HepG2 (cell line): Measurements from ENCODE around the gene PIANP. TPM values are rescaled to one million over a fixed set of nuclear protein-coding genes. Genes with fewer than 3 reads are reported as not detected.

Experiments used
- ATAC-seq: fragments of 200-7000 bp; cut with Tn5 transposase; 3 replicates; pipeline ENCODE4 v1.9.1; 2020; ENCODE audit warnings: mild to moderate bottlenecking, moderate library complexity
- BruUV-seq: library from RNA; stranded (reverse); fragments of 400-500 nt; replicated peaks from 2 replicates; lab custom pipeline; 2021; lab: Mats Ljungman, UMichigan
- CTCF ChIA-PET: fragments of 300-600 bp; formaldehyde crosslinking; extraction: SDS; loops from one replicate; lab custom pipeline; 2021; ENCODE audit warnings: low total read pairs, inconsistent platforms, low intra/inter-chr PET ratio; lab: Yijun Ruan, JAX
- POLR2A ChIA-PET: fragments of 350-600 bp; sonication (Branson Sonifier 250); formaldehyde crosslinking; loops from one replicate; lab custom pipeline; 2020; ENCODE audit warnings: antibody characterized with exemption, inconsistent platforms; lab: Yijun Ruan, JAX
- DNase-seq: peaks from one replicate; pipeline ENCODE4 v3.0.0-alpha.2; 2015; ENCODE audit warnings: low spot score
- FAIRE-seq: peaks from 3 replicates; lab custom pipeline; 2011; peaks lifted over from hg19 to GRCh38; lab: Jason Lieb, UNC
- H2AFZ ChIP-seq: one replicate; pipeline ENCODE4 v1.6.1; 2011; ENCODE audit warnings: low read length, inconsistent platforms
- H3K27ac ChIP-seq: fragments of 300-600 bp; 3 replicates; pipeline ENCODE4 v1.8.0; 2011; ENCODE audit warnings: mixed run types, mild to moderate bottlenecking, mixed read lengths, low read length, inconsistent platforms; ENCODE audit not compliant: insufficient read depth; ENCODE audit errors: extremely low read length
- H3K27me3 ChIP-seq, 2 experiments: fragments of 200-600 bp in 1 of 2; 2 replicates in 1 of 2; 3 replicates in 1 of 2; pipeline versions ENCODE4 v1.6.0 to v1.8.0; 2011; ENCODE audit warnings: low read length in 2 of 2, mild to moderate bottlenecking in 2 of 2, moderate library complexity in 2 of 2, inconsistent platforms in 1 of 2; ENCODE audit not compliant: insufficient read depth in 2 of 2, control insufficient read depth in 1 of 2
- H3K36me3 ChIP-seq, 2 experiments: fragments of 200-600 bp in 1 of 2; replicated peaks in 1 of 2; 2 replicates in 1 of 2; 3 replicates in 1 of 2; pipeline versions ENCODE4 v1.5.1 to v1.8.0; 2011; ENCODE audit warnings: low read length in 2 of 2, inconsistent platforms in 1 of 2; ENCODE audit not compliant: insufficient read depth in 2 of 2, control insufficient read depth in 1 of 2
- H3K4me1 ChIP-seq: 2 replicates; pipeline ENCODE4 v1.5.1; 2012; ENCODE audit warnings: low read length, inconsistent platforms; ENCODE audit not compliant: insufficient read depth
- H3K4me2 ChIP-seq: 2 replicates; pipeline ENCODE4 v1.6.0; 2011; ENCODE audit warnings: low read depth, low read length, inconsistent platforms
- H3K4me3 ChIP-seq, 3 experiments: fragments of 200-600 bp in 1 of 3; sonication (generic), shearing (Covaris generic) in 1 of 3; replicated peaks in 1 of 3; 2 replicates each; pipeline ENCODE4 v1.5.1; 2011 to 2016; ENCODE audit warnings: low read length in 3 of 3, inconsistent platforms in 2 of 3, low read depth in 2 of 3, mild to moderate bottlenecking in 2 of 3, control low read depth in 1 of 3, mixed read lengths in 1 of 3; ENCODE audit not compliant: insufficient read depth in 1 of 3
- H3K79me2 ChIP-seq: one replicate; pipeline ENCODE4 v1.6.1; 2011; ENCODE audit warnings: low read length, inconsistent platforms; ENCODE audit not compliant: insufficient read depth
- H3K9ac ChIP-seq: 2 replicates; pipeline ENCODE4 v1.6.0; 2011; ENCODE audit warnings: mild to moderate bottlenecking, low read depth, low read length, inconsistent platforms; ENCODE audit not compliant: insufficient read depth
- H3K9me3 ChIP-seq: 2 replicates; pipeline ENCODE4 v1.5.1; 2012; ENCODE audit warnings: mild to moderate bottlenecking, low read length
- H4K20me1 ChIP-seq: 2 replicates; pipeline ENCODE4 v1.6.0; 2011; ENCODE audit warnings: inconsistent platforms, mild to moderate bottlenecking, low read length, moderate library complexity; ENCODE audit not compliant: insufficient read depth
- CCDC6 ChIP-seq: sonication (generic); formaldehyde crosslinking; IDR thresholded peaks from 2 replicates; pipeline ENCODE4 v1.8.1; 2022; ENCODE audit warnings: mild to moderate bottlenecking, missing genetic modification reagents, moderate library complexity
- EED ChIP-seq: sonication (generic); formaldehyde crosslinking; IDR thresholded peaks from 2 replicates; pipeline ENCODE4 v1.5.0; 2020; ENCODE audit warnings: mild to moderate bottlenecking, missing genetic modification reagents
- MXI1 ChIP-seq: IDR thresholded peaks from 3 replicates; pipeline ENCODE4 v1.6.1; 2012; ENCODE audit warnings: low read depth, low read length, inconsistent platforms, borderline replicate concordance
- NRL ChIP-seq: sonication (generic); formaldehyde crosslinking; IDR thresholded peaks from 2 replicates; pipeline ENCODE4 v1.5.0; 2020; ENCODE audit warnings: missing genetic modification reagents, mild to moderate bottlenecking, moderate library complexity, borderline replicate concordance
- REL ChIP-seq: sonication (generic); formaldehyde crosslinking; conservative IDR thresholded peaks from 2 replicates; pipeline ENCODE4 v1.8.0; 2022; ENCODE audit warnings: mild to moderate bottlenecking, missing genetic modification reagents, moderate library complexity
- RFX5 ChIP-seq: IDR thresholded peaks from 2 replicates; pipeline ENCODE4 v1.6.1; 2011; ENCODE audit warnings: low read depth, low read length, improper control_type of control experiment
- SMAD9 ChIP-seq: sonication (generic); formaldehyde crosslinking; IDR thresholded peaks from 2 replicates; pipeline ENCODE4 v1.5.1; 2020; ENCODE audit warnings: mild to moderate bottlenecking, missing genetic modification reagents
- YEATS2 ChIP-seq: sonication (generic); formaldehyde crosslinking; IDR thresholded peaks from 2 replicates; pipeline ENCODE4 v1.4.0; 2020; ENCODE audit warnings: missing genetic modification reagents, borderline replicate concordance
- ZFP82 ChIP-seq: sonication (generic); formaldehyde crosslinking; IDR thresholded peaks from 2 replicates; pipeline ENCODE4 v1.5.1; 2020; ENCODE audit warnings: mild to moderate bottlenecking, missing genetic modification reagents, borderline replicate concordance
- ZNF547 ChIP-seq: sonication (generic); formaldehyde crosslinking; IDR thresholded peaks from 2 replicates; pipeline ENCODE4 v1.5.1; 2020; ENCODE audit warnings: mild to moderate bottlenecking, missing genetic modification reagents
- ZNF883 ChIP-seq: sonication (generic); formaldehyde crosslinking; IDR thresholded peaks from 2 replicates; pipeline ENCODE4 v1.5.1; 2020; ENCODE audit warnings: mild to moderate bottlenecking, missing genetic modification reagents; ENCODE audit errors: not compliant biosample characterization
- WGBS: methylation state at CpG from one replicate; pipeline ENCODE4 v1.1.6; 2017; ENCODE audit warnings: low lambda C conversion rate; 5-methylcytosine and 5-hydroxymethylcytosine counted together
- in situ Hi-C: cut with HindIII; loops from 2 replicates; pipeline ENCODE4 v1.10.0; 2017; ENCODE audit warnings: low pct_unique_long_range_greater_than_20kb; ENCODE audit not compliant: extremely low pct_ligation_motif_present
- intact Hi-C: fragments of 100-400 bp; cut with micrococcal nuclease; formaldehyde crosslinking; loops from one replicate; pipeline ENCODE4 v1.10.0; 2022; ENCODE audit not compliant: unreplicated experiment
- polyA plus RNA-seq, 8 experiments: library from polyadenylated mRNA; depleted of rRNA in 3 of 8; stranded (reverse) in 7 of 8; unstranded in 1 of 8; fragments of >200 nt; fragmentation: Illumina TruSeq in 4 of 8; extraction: Trizol in 4 of 8; gene quantifications; 2 replicates each; pipeline versions ENCODE4 v1.2.1 to v1.2.3, GENCODE V29; 2011 to 2016; ENCODE audit warnings: low read depth in 4 of 8, missing spikeins in 1 of 8, mixed read lengths in 1 of 8; ENCODE audit not compliant: insufficient read depth in 1 of 8
- total RNA-seq, 5 experiments: library from RNA; depleted of rRNA; stranded (reverse); fragments of >200 nt; fragmentation: Illumina TruSeq; extraction: Trizol; gene quantifications; 2 replicates each; pipeline ENCODE4 v1.2.3, GENCODE V29; 2016; ENCODE audit warnings: low read depth in 1 of 5
- TF ChIP-seq, protein P1 (sequence below), 2 experiments: sonication (generic) in 1 of 2; formaldehyde crosslinking in 1 of 2; IDR thresholded peaks; 2 replicates each; pipeline versions ENCODE4 v1.6.1 to v1.9.0; 2014 to 2022; ENCODE audit warnings: antibody characterized with exemption in 1 of 2, borderline replicate concordance in 1 of 2, inconsistent platforms in 1 of 2, low read depth in 1 of 2, missing genetic modification reagents in 1 of 2
- TF ChIP-seq, protein P2 (sequence below): sonication (generic); formaldehyde crosslinking; IDR thresholded peaks from 2 replicates; pipeline ENCODE4 v1.4.0; 2020; ENCODE audit warnings: mild to moderate bottlenecking, missing genetic modification reagents
- TF ChIP-seq, protein P3 (sequence below): sonication (generic); formaldehyde crosslinking; IDR thresholded peaks from 2 replicates; pipeline ENCODE4 v1.5.1; 2020; ENCODE audit warnings: mild to moderate bottlenecking, missing genetic modification reagents, moderate library complexity

PIANP gene
- total and polyA plus RNA-seq, 2 of the 13 experiments (the other 11 are each of a cell fraction or from before 2014, with no cell fraction given): not detected

DNA sequence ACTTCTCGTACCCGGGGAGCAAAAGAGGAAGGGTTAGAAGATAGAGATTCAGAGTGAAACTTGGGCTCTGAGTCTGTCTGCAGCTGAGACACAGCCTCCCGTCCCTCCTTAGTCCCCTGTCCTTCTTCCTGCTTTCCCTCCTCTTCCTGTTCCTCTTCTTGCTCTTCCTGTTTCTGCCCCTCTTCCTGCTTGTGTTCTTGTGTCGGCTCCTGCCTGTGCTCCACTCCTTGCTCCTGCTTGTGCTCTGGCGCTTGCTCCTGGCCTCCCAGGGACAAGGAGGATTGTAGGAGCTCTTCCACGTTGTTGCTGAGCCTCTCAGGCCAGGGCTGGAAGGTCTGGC lies 56.4 kb downstream of the PIANP start:
- peak; percentile 57 for ATAC-seq
- Histone ChIP-seq H3K79me2 (no peaks in the 10 kb centered on the region), H3K27ac (no peak overlapping the region), H3K4me1 (peaks cover 26% of the 10 kb centered on the region), H3K36me3 (no peaks in the 10 kb centered on the region), H3K9ac (peak overlapping the region; percentile 38; the same call in 1 of the 2 replicates), H3K4me2 (peak overlapping the region; percentile 71), H3K27me3 (peaks cover 1 to 18% of the 10 kb centered on the region in 2 experiments; a peak in 4 of 5 replicates), H4K20me1 (no peaks in the 10 kb centered on the region), H2AFZ (peak overlapping the region; percentile 59), H3K4me3 (peak overlapping the region; percentile 38 to 59 (median 40); a peak in 5 of 6 replicates), H3K9me3 (no peaks in the 10 kb centered on the region)
- BruUV-seq: no TSS peak
- in situ Hi-C loops: no loop called here
- intact Hi-C loops: no loop called here
- FAIRE-seq: no peak
- DNase-seq: no peak
- ChIA-PET CTCF (no interaction called here), POLR2A (interaction anchor here (1.1 to 2.7 kb wide), 4 partner anchors 9 to 45 kb away, joined by 3 to 13 read pairs (median 4); partner anchors contain the start of genes LPAR5 and ZNF384)
- WGBS: 11% methylated on average over 6 of the region's 6 CpGs
- TF ChIP-seq CCDC6 (CRISPR knock-in tag) (no peak), REL (CRISPR knock-in tag) (no peak), EED (CRISPR knock-in tag) (no peak), ZNF883 (CRISPR knock-in tag) (no peak), SMAD9 (CRISPR knock-in tag) (no peak), ZNF547 (CRISPR knock-in tag) (no peak), YEATS2 (CRISPR knock-in tag) (no peak), ZFP82 (CRISPR knock-in tag) (no peak), MXI1 (no peak), NRL (CRISPR knock-in tag) (no peak), RFX5 (no peak)
- TF ChIP-seq, protein P1, sequence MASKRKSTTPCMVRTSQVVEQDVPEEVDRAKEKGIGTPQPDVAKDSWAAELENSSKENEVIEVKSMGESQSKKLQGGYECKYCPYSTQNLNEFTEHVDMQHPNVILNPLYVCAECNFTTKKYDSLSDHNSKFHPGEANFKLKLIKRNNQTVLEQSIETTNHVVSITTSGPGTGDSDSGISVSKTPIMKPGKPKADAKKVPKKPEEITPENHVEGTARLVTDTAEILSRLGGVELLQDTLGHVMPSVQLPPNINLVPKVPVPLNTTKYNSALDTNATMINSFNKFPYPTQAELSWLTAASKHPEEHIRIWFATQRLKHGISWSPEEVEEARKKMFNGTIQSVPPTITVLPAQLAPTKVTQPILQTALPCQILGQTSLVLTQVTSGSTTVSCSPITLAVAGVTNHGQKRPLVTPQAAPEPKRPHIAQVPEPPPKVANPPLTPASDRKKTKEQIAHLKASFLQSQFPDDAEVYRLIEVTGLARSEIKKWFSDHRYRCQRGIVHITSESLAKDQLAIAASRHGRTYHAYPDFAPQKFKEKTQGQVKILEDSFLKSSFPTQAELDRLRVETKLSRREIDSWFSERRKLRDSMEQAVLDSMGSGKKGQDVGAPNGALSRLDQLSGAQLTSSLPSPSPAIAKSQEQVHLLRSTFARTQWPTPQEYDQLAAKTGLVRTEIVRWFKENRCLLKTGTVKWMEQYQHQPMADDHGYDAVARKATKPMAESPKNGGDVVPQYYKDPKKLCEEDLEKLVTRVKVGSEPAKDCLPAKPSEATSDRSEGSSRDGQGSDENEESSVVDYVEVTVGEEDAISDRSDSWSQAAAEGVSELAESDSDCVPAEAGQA (IDR thresholded peaks at IDR 0.05; ENCODE audit: low read depth): no peak
- TF ChIP-seq, protein P1 (CRISPR knock-in tag; IDR thresholded peaks at IDR 0.05; ENCODE audit: borderline replicate concordance): no peak
- TF ChIP-seq, protein P2, sequence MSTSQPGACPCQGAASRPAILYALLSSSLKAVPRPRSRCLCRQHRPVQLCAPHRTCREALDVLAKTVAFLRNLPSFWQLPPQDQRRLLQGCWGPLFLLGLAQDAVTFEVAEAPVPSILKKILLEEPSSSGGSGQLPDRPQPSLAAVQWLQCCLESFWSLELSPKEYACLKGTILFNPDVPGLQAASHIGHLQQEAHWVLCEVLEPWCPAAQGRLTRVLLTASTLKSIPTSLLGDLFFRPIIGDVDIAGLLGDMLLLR (CRISPR knock-in tag): no peak
- TF ChIP-seq, protein P3, sequence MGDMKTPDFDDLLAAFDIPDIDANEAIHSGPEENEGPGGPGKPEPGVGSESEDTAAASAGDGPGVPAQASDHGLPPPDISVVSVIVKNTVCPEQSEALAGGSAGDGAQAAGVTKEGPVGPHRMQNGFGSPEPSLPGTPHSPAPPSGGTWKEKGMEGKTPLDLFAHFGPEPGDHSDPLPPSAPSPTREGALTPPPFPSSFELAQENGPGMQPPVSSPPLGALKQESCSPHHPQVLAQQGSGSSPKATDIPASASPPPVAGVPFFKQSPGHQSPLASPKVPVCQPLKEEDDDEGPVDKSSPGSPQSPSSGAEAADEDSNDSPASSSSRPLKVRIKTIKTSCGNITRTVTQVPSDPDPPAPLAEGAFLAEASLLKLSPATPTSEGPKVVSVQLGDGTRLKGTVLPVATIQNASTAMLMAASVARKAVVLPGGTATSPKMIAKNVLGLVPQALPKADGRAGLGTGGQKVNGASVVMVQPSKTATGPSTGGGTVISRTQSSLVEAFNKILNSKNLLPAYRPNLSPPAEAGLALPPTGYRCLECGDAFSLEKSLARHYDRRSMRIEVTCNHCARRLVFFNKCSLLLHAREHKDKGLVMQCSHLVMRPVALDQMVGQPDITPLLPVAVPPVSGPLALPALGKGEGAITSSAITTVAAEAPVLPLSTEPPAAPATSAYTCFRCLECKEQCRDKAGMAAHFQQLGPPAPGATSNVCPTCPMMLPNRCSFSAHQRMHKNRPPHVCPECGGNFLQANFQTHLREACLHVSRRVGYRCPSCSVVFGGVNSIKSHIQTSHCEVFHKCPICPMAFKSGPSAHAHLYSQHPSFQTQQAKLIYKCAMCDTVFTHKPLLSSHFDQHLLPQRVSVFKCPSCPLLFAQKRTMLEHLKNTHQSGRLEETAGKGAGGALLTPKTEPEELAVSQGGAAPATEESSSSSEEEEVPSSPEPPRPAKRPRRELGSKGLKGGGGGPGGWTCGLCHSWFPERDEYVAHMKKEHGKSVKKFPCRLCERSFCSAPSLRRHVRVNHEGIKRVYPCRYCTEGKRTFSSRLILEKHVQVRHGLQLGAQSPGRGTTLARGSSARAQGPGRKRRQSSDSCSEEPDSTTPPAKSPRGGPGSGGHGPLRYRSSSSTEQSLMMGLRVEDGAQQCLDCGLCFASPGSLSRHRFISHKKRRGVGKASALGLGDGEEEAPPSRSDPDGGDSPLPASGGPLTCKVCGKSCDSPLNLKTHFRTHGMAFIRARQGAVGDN (CRISPR knock-in tag): peak; percentile 11; the same call in 1 of the 2 replicates
